ENCODE results near the gene MYOCD.

Gene MYOCD

GRCh38 chr17:12722282-12722681, 56.6 kb downstream of the MYOCD start:
- TF ChIP-seq CTCF (IDR thresholded peaks at IDR 0.05; ENCODE audit: low read length, missing control alignments) = no peak
- DNase-seq (ENCODE audit: low read depth) = no peak

GRCh38 chr17:12726131-12726530, 60.4 kb downstream of the MYOCD start:
- DNase-seq (ENCODE audit: low read depth) = no peak
- TF ChIP-seq CTCF (IDR thresholded peaks at IDR 0.05; ENCODE audit: low read length, missing control alignments) = no peak
- H3K4me3 ChIP-seq (replicated peaks; ENCODE audit: low read depth, low read length) = no peak overlapping the region

More at GRCh38 chr17:12722282-12722681, 56.6 kb downstream of the MYOCD start:
- H3K4me3 ChIP-seq (replicated peaks; ENCODE audit: low read depth, low read length) = no peak overlapping the region

GRCh38 chr17:12727076-12727760, 61.5 kb downstream of the MYOCD start:
- DNase-seq (ENCODE audit: low read depth) = peak; percentile 31
- no peak overlapping the region for H3K4me3 ChIP-seq (replicated peaks; ENCODE audit: low read depth, low read length)
- TF ChIP-seq CTCF (IDR thresholded peaks at IDR 0.05; ENCODE audit: low read length, missing control alignments) = no peak

- no peak for TF ChIP-seq CTCF (IDR thresholded peaks at IDR 0.05; ENCODE audit: low read length, missing control alignments)
- H3K4me3 ChIP-seq (replicated peaks; ENCODE audit: low read depth, low read length) = no peak overlapping the region
- DNase-seq (ENCODE audit: low read depth) = peak; percentile 45
These were observed 62.2 kb downstream of the MYOCD start for GRCh38 chr17:12727881-12728280.

GRCh38 chr17:12729086-12729485, 63.4 kb downstream of the MYOCD start:
- no peak for TF ChIP-seq CTCF (IDR thresholded peaks at IDR 0.05; ENCODE audit: low read length, missing control alignments)
- no peak overlapping the region for H3K4me3 ChIP-seq (replicated peaks; ENCODE audit: low read depth, low read length)
- DNase-seq (ENCODE audit: low read depth) = peak; percentile 65

- H3K4me3 ChIP-seq (replicated peaks; ENCODE audit: low read depth, low read length) = no peak overlapping the region
- no peak for DNase-seq (ENCODE audit: low read depth)
- no peak for TF ChIP-seq CTCF (IDR thresholded peaks at IDR 0.05; ENCODE audit: low read length, missing control alignments)
These were observed 64.7 kb downstream of the MYOCD start for GRCh38 chr17:12730421-12730820.

GRCh38 chr17:12730931-12731521, 65.3 kb downstream of the MYOCD start:
- no peak overlapping the region for H3K4me3 ChIP-seq (replicated peaks; ENCODE audit: low read depth, low read length)
- DNase-seq (ENCODE audit: low read depth) = peak; percentile 40
- no peak for TF ChIP-seq CTCF (IDR thresholded peaks at IDR 0.05; ENCODE audit: low read length, missing control alignments)

Measured in fibroblast of pulmonary artery (primary cell).